Effector memory CD4-positive, alpha-beta T cell (primary cell): ENCODE measurements around the gene PHOX2A.
"Not testable (repeated sequence)": the region's sequence is repeated elsewhere in the genome, so short reads cannot be mapped to it uniquely, and the experiment has no call there.

Experiments used
- DNase-seq, 3 donors: peaks; one replicate each; pipeline ENCODE4 v3.0.0-alpha.2; 2020
- H3K27ac ChIP-seq: 2 replicates; pipeline ENCODE4 v1.7.0; 2013; ENCODE audit warnings: mild to moderate bottlenecking, low read length, moderate library complexity; ENCODE audit not compliant: insufficient read depth, poor library complexity, severe bottlenecking
- H3K27me3 ChIP-seq: replicated peaks from 2 replicates; pipeline ENCODE4 v1.7.0; 2013; ENCODE audit warnings: mild to moderate bottlenecking, low read length; ENCODE audit not compliant: insufficient read depth, control insufficient read depth, poor library complexity, severe bottlenecking
- H3K36me3 ChIP-seq: 2 replicates; pipeline ENCODE4 v1.7.0; 2013; ENCODE audit warnings: mild to moderate bottlenecking, low read length, moderate library complexity; ENCODE audit not compliant: control insufficient read depth, insufficient read depth
- H3K4me1 ChIP-seq: 2 replicates; pipeline ENCODE4 v1.7.0; 2013; ENCODE audit warnings: low read length, mild to moderate bottlenecking; ENCODE audit not compliant: control insufficient read depth, insufficient read depth, poor library complexity, severe bottlenecking
- H3K4me3 ChIP-seq: 2 replicates; pipeline ENCODE4 v1.7.0; 2013; ENCODE audit warnings: low read length, low read depth, mild to moderate bottlenecking; ENCODE audit not compliant: insufficient read depth, poor library complexity, severe bottlenecking
- H3K9me3 ChIP-seq: 2 replicates; pipeline ENCODE4 v1.7.0; 2013; ENCODE audit warnings: mild to moderate bottlenecking, low read length, moderate library complexity; ENCODE audit not compliant: control insufficient read depth
- total RNA-seq, 3 donors: gene quantifications; one replicate each; lab custom pipeline; 2026; lab: John Stamatoyannopoulos, UW

Gene PHOX2A
- 0 reads per million in 3 donors for total RNA-seq

DNA sequence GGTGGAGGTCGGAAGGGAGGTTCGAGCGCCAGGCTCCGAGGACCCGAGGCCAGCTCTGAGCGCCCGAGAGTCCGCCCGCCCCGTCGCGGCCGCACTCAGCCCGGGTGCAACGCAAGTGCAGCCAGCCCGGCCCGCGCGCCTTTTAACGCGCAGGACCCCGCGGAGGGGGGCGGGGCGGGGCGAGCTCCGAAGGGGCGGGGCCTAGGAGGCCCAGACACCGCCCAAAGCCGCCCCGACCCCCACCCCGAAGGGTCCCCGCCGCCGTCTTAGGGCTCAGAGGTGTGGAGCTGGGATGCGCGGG, at the start of gene PHOX2A:
Gene PHOX2A, minus strand, starts transcription at position 117 of the 301 bp plus-strand sequence. CDS start 172 bp downstream, outside the sequence.
- Histone ChIP-seq H3K27me3 (peaks cover 53% of the 10 kb centered on the region), H3K27ac (no peak within 1 kb of the TSS), H3K4me3 (no peak within 1 kb of the TSS), H3K36me3 (no peaks in the 10 kb centered on the region), H3K9me3 (no peaks in the 10 kb centered on the region), H3K4me1 (peaks cover 25% of the 10 kb centered on the region)
- no peak for DNase-seq

DNA sequence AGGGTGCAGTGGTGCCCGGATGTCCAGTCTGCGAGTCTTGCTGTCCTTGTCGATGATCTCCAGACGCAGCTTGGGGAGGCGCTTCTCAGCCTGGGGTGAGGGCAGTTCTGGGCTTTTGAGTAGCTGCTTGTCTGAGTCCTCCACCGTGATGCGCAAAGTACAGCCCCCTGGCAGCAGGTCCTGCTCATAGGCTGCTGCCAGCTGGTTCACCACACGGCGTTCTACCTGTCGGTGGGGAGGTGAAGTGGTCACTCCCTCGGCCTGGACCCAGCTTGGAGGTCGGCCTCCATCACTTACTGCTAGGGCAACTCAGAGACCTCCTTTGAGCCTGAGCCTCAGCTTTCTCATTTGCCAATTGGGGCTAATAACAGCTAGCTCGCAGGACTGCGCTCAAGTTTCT, 49.4 kb upstream of the PHOX2A start:
- DNase-seq, result no peak
- H3K36me3 ChIP-seq, result peaks cover 24% of the 10 kb centered on the region

DNA sequence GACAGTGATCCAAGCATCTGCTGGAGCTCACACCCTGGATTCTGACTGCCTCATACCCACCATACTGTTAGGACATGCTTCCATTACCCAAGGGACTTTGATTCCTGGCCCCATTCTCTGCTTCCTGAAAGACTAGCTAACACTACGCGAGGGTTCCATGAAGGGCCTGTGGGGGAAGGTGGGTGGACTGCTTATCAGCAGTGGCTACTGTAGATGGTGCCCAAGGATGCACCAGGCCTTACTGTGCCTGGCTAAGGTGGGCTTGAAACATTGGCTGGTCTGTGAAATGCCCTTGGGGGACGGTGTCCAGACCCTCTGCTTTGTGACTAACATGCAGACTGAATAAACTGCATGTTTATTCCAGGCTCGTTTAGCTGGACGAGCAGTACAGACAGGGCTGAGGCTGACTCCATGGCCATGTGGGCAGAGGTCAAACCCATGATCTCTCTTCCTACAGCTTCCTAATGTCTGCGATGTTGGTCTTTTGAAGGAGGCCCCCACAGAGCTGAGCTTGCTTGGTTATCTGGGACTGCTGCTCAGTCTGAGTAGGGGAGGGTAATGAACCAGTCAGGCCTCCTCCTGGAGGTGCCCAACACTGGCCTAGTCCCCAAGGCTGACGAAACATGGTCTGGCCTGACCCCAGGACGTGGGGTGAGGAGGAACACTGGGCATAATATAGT, 48.3 kb upstream of the PHOX2A start:
- DNase-seq, result no peak
- Histone ChIP-seq H3K27me3 (no peaks in the 10 kb centered on the region), H3K36me3 (peaks cover 15% of the 10 kb centered on the region), H3K9me3 (no peaks in the 10 kb centered on the region), H3K4me3 (no peak overlapping the region), H3K4me1 (no peaks in the 10 kb centered on the region), H3K27ac (no peak overlapping the region)

More for the DNA sequence above, 49.4 kb upstream of the PHOX2A start:
- H3K4me3 ChIP-seq, result no peak overlapping the region
- H3K27me3 ChIP-seq, result no peaks in the 10 kb centered on the region
- no peaks in the 10 kb centered on the region for H3K9me3 ChIP-seq
- H3K4me1 ChIP-seq, result no peaks in the 10 kb centered on the region
- H3K27ac ChIP-seq, result no peak overlapping the region

DNA sequence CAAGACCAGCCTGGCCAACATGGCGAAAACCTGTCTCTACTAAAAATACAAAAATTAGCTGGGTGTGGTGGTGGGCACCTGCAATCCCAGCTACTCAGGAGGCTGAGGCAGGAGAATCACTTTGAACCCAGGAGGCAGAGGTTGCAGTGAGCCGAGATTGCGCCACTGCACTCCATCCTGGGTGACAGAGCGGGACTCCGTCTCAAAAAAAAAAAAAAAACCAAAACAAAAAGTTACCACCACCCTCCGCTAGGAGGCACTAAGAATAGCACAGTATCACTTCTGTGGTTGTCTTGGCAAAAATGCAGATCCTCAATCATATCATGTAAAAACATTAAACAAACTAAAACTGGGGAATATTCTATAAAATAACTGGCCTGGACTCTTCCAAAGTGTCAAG, 46.8 kb upstream of the PHOX2A start:
- peaks cover 12% of the 10 kb centered on the region for H3K36me3 ChIP-seq
- not testable (repeated sequence) for H3K4me1 ChIP-seq, H3K27me3 ChIP-seq, H3K9me3 ChIP-seq, H3K4me3 ChIP-seq, H3K27ac ChIP-seq, DNase-seq

DNA sequence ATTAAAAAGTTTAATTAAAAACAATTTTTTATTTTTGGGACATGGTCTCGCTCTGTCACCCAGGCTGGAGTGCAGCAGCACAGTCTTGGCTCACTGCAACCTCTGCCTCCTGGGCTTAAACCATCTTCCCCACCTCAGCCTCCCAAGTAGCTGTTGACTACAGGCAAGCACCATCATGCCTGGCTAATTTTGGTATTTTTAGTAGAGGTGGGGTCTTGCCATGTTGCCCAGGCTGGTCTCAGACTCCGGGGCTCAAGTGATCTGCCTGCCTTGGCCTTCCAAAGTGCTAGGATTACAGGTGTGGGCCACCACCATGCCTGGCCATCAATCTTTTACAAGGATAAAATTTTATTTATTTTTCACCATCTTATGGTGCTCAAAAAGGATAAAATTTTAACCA, 43.3 kb upstream of the PHOX2A start:
- DNase-seq, result no peak
- Histone ChIP-seq H3K4me3 (no peak overlapping the region), H3K27ac (no peak overlapping the region), H3K36me3 (no peaks in the 10 kb centered on the region), H3K27me3 (no peaks in the 10 kb centered on the region), H3K9me3 (no peaks in the 10 kb centered on the region), H3K4me1 (no peaks in the 10 kb centered on the region)

DNA sequence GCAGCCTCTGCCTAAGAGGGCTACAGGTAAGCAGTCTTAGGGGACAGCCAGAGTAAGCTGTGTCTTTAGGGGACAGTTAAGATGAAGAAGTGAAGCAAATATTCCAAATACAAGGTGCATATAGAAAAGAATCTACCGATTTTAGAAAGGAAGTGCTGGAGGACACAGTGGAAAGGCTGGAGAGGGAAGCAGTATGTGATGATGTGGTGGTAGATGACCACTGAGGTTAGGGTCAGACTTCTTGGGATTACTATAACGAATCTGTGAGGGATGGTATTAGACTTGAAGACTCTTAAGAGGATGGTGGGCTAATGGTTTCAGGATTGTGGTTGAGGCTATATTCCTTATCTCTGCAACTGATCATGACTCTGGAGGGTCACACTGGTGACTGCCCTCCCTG, 40.0 kb upstream of the PHOX2A start:
- H3K4me1 ChIP-seq, result no peaks in the 10 kb centered on the region
- no peak for DNase-seq
- H3K27me3 ChIP-seq, result no peaks in the 10 kb centered on the region
- no peaks in the 10 kb centered on the region for H3K9me3 ChIP-seq
- H3K4me3 ChIP-seq, result no peak overlapping the region
- H3K36me3 ChIP-seq, result no peaks in the 10 kb centered on the region
- H3K27ac ChIP-seq, result no peak overlapping the region

DNA sequence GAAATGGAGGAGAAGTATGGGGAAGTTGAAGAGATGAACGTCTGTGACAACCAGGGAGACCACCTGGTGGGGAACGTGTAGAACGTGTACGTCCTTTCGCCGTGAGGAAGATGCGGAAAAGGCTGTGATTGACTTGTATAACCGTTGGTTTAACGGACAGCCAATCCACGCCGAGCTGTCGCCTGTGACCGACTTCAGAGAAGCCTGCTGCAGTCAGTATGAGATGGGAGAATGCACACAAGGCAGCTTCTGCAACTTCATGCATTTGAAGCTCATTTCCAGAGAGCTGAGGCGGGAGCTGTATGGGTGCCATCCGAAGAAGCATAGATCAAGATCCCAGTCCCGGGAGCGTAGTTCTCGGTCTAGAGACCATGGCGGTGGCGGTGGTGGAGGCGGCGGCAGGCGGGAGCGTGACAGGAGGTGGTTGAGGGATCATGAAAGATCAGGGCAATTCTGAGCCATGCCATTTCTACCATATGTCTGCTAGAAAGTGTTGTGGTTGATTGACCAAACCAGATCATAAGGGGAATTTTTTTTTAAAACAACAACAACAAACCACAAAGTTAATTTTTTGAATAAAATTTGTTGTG, 36.8 kb upstream of the PHOX2A start:
- H3K27me3 ChIP-seq, result no peaks in the 10 kb centered on the region
- no peaks in the 10 kb centered on the region for H3K9me3 ChIP-seq
- no peak for DNase-seq
- H3K4me1 ChIP-seq, result no peaks in the 10 kb centered on the region
- no peak overlapping the region for H3K27ac ChIP-seq
- no peaks in the 10 kb centered on the region for H3K36me3 ChIP-seq
- no peak overlapping the region for H3K4me3 ChIP-seq

DNA sequence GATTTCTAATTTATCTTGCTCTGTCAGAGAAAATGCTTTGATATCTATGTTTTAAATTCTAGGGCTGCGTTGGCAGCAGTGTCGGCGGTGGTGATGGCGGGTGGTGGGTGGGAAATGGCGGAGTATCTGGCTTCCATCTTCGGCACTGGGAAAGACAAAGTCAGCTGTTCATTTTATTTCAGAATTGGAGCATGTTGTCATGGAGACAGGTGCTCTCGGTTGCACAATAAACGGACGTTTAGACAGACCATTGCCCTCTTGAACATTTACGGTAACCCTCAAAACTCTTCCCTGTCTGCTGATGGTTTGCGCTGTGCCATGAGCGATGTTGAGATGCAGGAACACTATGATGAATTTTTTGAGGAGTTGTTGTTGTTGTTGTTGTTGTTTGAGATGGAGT, 36.1 kb upstream of the PHOX2A start:
- Histone ChIP-seq H3K36me3 (no peaks in the 10 kb centered on the region), H3K27ac (no peak overlapping the region), H3K27me3 (no peaks in the 10 kb centered on the region), H3K4me1 (no peaks in the 10 kb centered on the region), H3K9me3 (no peaks in the 10 kb centered on the region), H3K4me3 (no peak overlapping the region)
- DNase-seq, result no peak

DNA sequence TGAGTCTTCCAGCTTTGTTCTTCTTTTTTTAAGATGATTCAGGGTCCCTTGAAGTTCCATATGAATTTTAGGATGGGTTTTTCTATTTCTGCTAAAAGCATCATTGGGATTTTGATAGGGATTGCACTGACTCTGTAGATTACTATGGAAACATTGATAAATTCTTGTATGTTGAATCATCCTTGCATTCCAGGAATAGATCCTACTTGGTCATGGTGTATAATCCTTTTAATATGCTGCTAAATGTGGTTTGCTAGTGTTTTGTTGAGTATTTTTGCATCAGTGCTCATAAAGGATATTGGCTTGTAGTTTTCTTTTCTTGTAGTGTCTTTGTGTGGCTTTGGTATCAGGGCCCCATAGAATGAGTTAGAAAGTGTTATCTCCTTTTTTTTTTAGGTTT, 34.9 kb upstream of the PHOX2A start:
- DNase-seq, result no peak
- Histone ChIP-seq H3K4me3 (no peak overlapping the region), H3K27me3 (no peaks in the 10 kb centered on the region), H3K9me3 (no peaks in the 10 kb centered on the region), H3K36me3 (no peaks in the 10 kb centered on the region), H3K27ac (no peak overlapping the region), H3K4me1 (no peaks in the 10 kb centered on the region)

DNA sequence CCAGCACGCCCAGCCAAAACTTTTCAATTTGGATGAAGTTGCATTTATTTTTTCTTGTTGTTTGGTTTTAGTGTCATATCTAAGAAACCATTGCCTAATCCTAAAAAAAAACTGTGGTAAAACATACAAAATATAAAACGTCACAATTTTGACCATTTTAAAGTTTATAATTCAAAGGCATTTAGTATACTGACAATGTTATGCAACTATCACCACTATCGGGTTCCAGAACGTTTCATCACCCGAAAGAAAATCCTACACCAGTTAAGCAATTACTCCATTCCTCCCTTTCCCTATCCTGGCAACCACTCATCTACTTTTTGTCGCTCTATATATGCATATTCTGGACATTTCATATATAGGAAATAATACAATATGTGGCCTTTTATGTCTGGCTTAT, 30.5 kb upstream of the PHOX2A start:
- Histone ChIP-seq H3K27ac (no peak overlapping the region), H3K27me3 (no peaks in the 10 kb centered on the region), H3K4me1 (no peaks in the 10 kb centered on the region), H3K4me3 (no peak overlapping the region), H3K36me3 (no peaks in the 10 kb centered on the region), H3K9me3 (no peaks in the 10 kb centered on the region)
- no peak for DNase-seq
